MCF 10A (cell line): ENCODE data around the gene MAN2A2. TPM values are rescaled to one million over a fixed set of nuclear protein-coding genes. Genes with fewer than 3 reads are reported as not detected.

Experiments
- BruUV-seq: library from RNA; stranded (reverse); fragments of 400-500 nt; replicated peaks from 2 replicates; lab custom pipeline; 2021; lab: Mats Ljungman, UMichigan
- CTCF ChIA-PET: fragments of 300-600 bp; sonication (Branson Sonifier 250); formaldehyde crosslinking; extraction: SDS; loops from one replicate; lab custom pipeline; 2021; ENCODE audit warnings: antibody characterized with exemption, inconsistent platforms; lab: Yijun Ruan, JAX
- POLR2A ChIA-PET: fragments of 300-600, 350-650 bp; sonication (Branson Sonifier 250); formaldehyde crosslinking; extraction: SDS; loops from one replicate; lab custom pipeline; 2020; ENCODE audit warnings: antibody characterized with exemption, inconsistent platforms; lab: Yijun Ruan, JAX
- DNase-seq: peaks from one replicate; pipeline ENCODE4 v3.0.0-alpha.2; 2018; ENCODE audit not compliant: unreplicated experiment
- H3K27ac Mint-ChIP-seq: one replicate; pipeline ENCODE4 v1.8.0; 2022; ENCODE audit warnings: mild to moderate bottlenecking, low read depth, mixed read lengths; ENCODE audit not compliant: unreplicated experiment
- H3K27me3 Mint-ChIP-seq: one replicate; pipeline ENCODE4 v1.8.0; 2022; ENCODE audit warnings: mixed read lengths; ENCODE audit not compliant: insufficient read depth, unreplicated experiment
- H3K36me3 Mint-ChIP-seq: one replicate; pipeline ENCODE4 v1.8.0; 2022; ENCODE audit warnings: mild to moderate bottlenecking, moderate library complexity, mixed read lengths; ENCODE audit not compliant: insufficient read depth, unreplicated experiment
- H3K4me1 Mint-ChIP-seq: one replicate; pipeline ENCODE4 v1.8.0; 2022; ENCODE audit warnings: mixed read lengths; ENCODE audit not compliant: insufficient read depth, unreplicated experiment
- H3K4me3 Mint-ChIP-seq: one replicate; pipeline ENCODE4 v1.8.0; 2022; ENCODE audit warnings: mild to moderate bottlenecking, moderate library complexity, mixed read lengths; ENCODE audit not compliant: unreplicated experiment
- H3K9me3 Mint-ChIP-seq: one replicate; pipeline ENCODE4 v1.8.0; 2022; ENCODE audit warnings: mixed read lengths; ENCODE audit not compliant: unreplicated experiment
- CTCF ChIP-seq: fragments of 200-600 bp; IDR thresholded peaks from one replicate; pipeline ENCODE4 v1.8.0; 2022; ENCODE audit warnings: antibody characterized with exemption, mild to moderate bottlenecking; ENCODE audit not compliant: unreplicated experiment
- intact Hi-C: fragments of 100-400 bp; cut with micrococcal nuclease; formaldehyde crosslinking; loops from 2 replicates; pipeline ENCODE4 v1.14.1; 2022
- total RNA-seq: library from RNA; stranded (reverse); gene quantifications from 2 replicates; pipeline ENCODE4 v1.2.3, GENCODE V29; 2022

Gene MAN2A2
- total RNA-seq, 1 experiment from 2014 or later, result 42.4 TPM

- TF ChIP-seq CTCF, result no peak
- Mint-ChIP-seq H3K27me3 (no peaks in the 10 kb centered on the region), H3K9me3 (no peaks in the 10 kb centered on the region), H3K36me3 (peaks cover 44% of the 10 kb centered on the region), H3K4me3 (no peak overlapping the region), H3K4me1 (no peaks in the 10 kb centered on the region), H3K27ac (no peak overlapping the region)
- BruUV-seq, result no TSS peak
- intact Hi-C loops, result no loop called here
- ChIA-PET CTCF (interaction anchor here (0.6 to 0.7 kb wide), 2 partner anchors 8 to 142 kb away, joined by 3 to 4 read pairs; no protein-coding TSS in a partner anchor), POLR2A (interaction anchor here (0.7 kb wide), 1 partner anchor 195 kb away, joined by 3 read pairs; no protein-coding TSS in a partner anchor)
- DNase-seq, result no peak
Measured at GRCh38 chr15:90877996-90878395, 25.1 kb upstream of the MAN2A2 start.

- Mint-ChIP-seq H3K4me1 (no peaks in the 10 kb centered on the region), H3K27ac (no peak overlapping the region), H3K9me3 (no peaks in the 10 kb centered on the region), H3K36me3 (peaks cover 44% of the 10 kb centered on the region), H3K4me3 (no peak overlapping the region), H3K27me3 (no peaks in the 10 kb centered on the region)
- POLR2A ChIA-PET, result no interaction called here
- no peak for TF ChIP-seq CTCF
- intact Hi-C loops, result no loop called here
- no TSS peak for BruUV-seq
- DNase-seq, result no peak
- CTCF ChIA-PET, result interaction anchor here (0.7 kb wide), 1 partner anchor 7 kb away, joined by 3 read pairs; no protein-coding TSS in a partner anchor
Measured at GRCh38 chr15:90878660-90879059, 24.4 kb upstream of the MAN2A2 start.

DNA sequence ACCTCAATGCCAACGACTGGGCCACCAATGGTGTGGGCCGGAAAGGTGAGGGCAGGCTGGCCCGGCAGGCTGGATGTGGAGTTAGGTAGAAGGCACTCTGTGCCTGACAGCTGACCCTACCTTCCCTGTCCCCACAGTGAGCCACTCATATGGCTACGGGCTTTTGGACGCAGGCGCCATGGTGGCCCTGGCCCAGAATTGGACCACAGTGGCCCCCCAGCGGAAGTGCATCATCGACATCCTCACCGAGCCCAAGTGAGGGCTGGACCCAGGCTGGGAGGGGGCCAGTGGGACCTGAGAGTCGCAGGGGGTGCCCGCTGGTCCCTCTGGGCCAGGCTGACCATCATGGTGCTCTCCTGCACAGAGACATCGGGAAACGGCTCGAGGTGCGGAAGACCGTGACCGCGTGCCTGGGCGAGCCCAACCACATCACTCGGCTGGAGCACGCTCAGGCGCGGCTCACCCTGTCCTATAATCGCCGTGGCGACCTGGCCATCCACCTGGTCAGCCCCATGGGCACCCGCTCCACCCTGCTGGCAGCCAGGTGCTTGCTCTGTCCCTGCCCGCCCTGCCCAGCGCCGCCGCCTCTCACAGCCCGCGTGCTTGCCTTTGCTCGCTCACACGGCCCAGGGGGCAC, 23.3 kb upstream of the MAN2A2 start:
- no peak for TF ChIP-seq CTCF
- no peaks in the 10 kb centered on the region for H3K9me3 Mint-ChIP-seq
- BruUV-seq, result no TSS peak
- no peaks in the 10 kb centered on the region for H3K4me1 Mint-ChIP-seq
- POLR2A ChIA-PET, result no interaction called here
- no peak overlapping the region for H3K27ac Mint-ChIP-seq
- intact Hi-C loops, result no loop called here
- no peaks in the 10 kb centered on the region for H3K27me3 Mint-ChIP-seq
- DNase-seq, result no peak
- CTCF ChIA-PET, result no interaction called here
- no peak overlapping the region for H3K4me3 Mint-ChIP-seq
- peaks cover 41% of the 10 kb centered on the region for H3K36me3 Mint-ChIP-seq

- ChIA-PET POLR2A (no interaction called here), CTCF (interaction anchor here (1.2 kb wide), 1 partner anchor 233 kb away, joined by 4 read pairs; no protein-coding TSS in a partner anchor)
- no peak overlapping the region for H3K27ac Mint-ChIP-seq
- H3K27me3 Mint-ChIP-seq, result no peaks in the 10 kb centered on the region
- H3K36me3 Mint-ChIP-seq, result peaks cover 37% of the 10 kb centered on the region
- no TSS peak for BruUV-seq
- intact Hi-C loops, result no loop called here
- H3K4me1 Mint-ChIP-seq, result no peaks in the 10 kb centered on the region
- TF ChIP-seq CTCF, result no peak
- H3K4me3 Mint-ChIP-seq, result no peak overlapping the region
- no peak for DNase-seq
- no peaks in the 10 kb centered on the region for H3K9me3 Mint-ChIP-seq
Measured at GRCh38 chr15:90880381-90881145, 22.5 kb upstream of the MAN2A2 start.
